Esophagus squamous epithelium (tissue), 5 donors: ENCODE results near the gene PREX1. TPM values are rescaled to one million over a fixed set of nuclear protein-coding genes. Genes with fewer than 3 reads are reported as not detected.

Source experiments
- DNase-seq: peaks from one replicate; lab custom pipeline; 2025; lab: John Stamatoyannopoulos, UW
- H3K27ac ChIP-seq, 4 donors: fragments of 200-600 bp; sonication (generic); one replicate each; pipeline ENCODE4 v1.5.1; 2016 to 2019; ENCODE audit warnings: mild to moderate bottlenecking in 1 of 4
- H3K27me3 ChIP-seq, 4 donors: fragments of 200-600 bp; sonication (generic); 1 replicate in 3 of 4; 2 replicates in 1 of 4; pipeline versions ENCODE4 v1.5.1 to v1.6.0; 2017 to 2021; ENCODE audit warnings: antibody characterized with exemption in 1 of 4
- H3K36me3 ChIP-seq, 3 donors: fragments of 200-600 bp; sonication (generic); one replicate each; pipeline ENCODE4 v1.5.1; 2016 to 2019
- H3K4me1 ChIP-seq, 3 donors: fragments of 200-600 bp; sonication (generic); one replicate each; pipeline ENCODE4 v1.5.1; 2017 to 2019
- H3K4me3 ChIP-seq, 4 donors: fragments of 200-600 bp; sonication (generic); 1 replicate in 3 of 4; 2 replicates in 1 of 4; pipeline ENCODE4 v1.5.1; 2016 to 2019; ENCODE audit warnings: mild to moderate bottlenecking in 2 of 4, moderate library complexity in 1 of 4
- H3K9me3 ChIP-seq, 3 donors: fragments of 200-600 bp; sonication (generic); one replicate each; pipeline ENCODE4 v1.5.1; 2016 to 2019
- CTCF ChIP-seq, 6 experiments: fragments of 450-650 bp in 4 of 6; fragments of 200-600 bp in 2 of 6; sonication (generic) in 2 of 6; IDR thresholded peaks; one replicate each; pipeline ENCODE4 v1.5.1; 2016 to 2019; ENCODE audit warnings: antibody characterized with exemption in 6 of 6, mild to moderate bottlenecking in 4 of 6, moderate library complexity in 4 of 6
- POLR2A ChIP-seq, 4 donors: fragments of 450-650 bp; IDR thresholded peaks; one replicate each; pipeline ENCODE4 v1.6.1; 2017; ENCODE audit warnings: antibody characterized with exemption in 4 of 4, mild to moderate bottlenecking in 4 of 4, moderate library complexity in 3 of 4
- WGBS, 2 donors: methylation state at CpG; one replicate each; pipeline ENCODE4 v1.1.5; 2018; 5-methylcytosine and 5-hydroxymethylcytosine counted together
- intact Hi-C: fragments of 100-400 bp; cut with DNase I; formaldehyde crosslinking; loops from one replicate; pipeline ENCODE4 v1.15.0; 2022
- total RNA-seq, 4 donors: library from RNA; depleted of rRNA; stranded (reverse); fragments of >200 nt; gene quantifications; one replicate each; pipeline ENCODE4 v1.1.0, GENCODE V29; 2016
- donor health status: DM: yes; HTN: yes; CAD: no.

PREX1 gene
- total RNA-seq, 4 donors from 2014 or later = 4.9 to 25.9 (median 8.9) TPM

DNA sequence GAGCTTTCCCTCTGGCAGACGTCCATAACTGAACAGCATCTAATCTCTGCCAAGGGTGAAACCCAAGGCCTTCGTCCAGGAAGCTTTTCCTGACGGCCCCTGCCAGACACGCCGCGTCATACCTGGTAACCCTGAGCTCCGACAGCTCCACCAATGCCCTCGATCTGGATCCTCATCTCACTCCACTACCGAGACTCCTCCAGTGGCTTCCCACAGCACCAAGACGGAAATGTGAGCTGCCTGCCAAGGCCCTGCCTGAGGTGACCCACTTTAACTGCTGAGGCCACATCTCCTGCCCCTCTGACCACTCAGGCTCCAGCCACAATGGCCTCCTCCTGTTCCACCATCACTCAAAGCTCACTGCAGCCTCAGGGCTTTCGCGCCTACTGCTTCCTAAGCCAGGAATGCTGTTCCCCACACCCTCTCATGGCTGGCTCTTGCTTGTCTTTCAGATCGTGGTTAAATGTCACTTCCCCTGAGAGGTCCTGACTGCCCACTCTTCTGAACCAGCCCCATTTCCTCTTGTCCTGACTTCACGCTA, 143.2 kb downstream of the PREX1 start:
- Histone ChIP-seq H3K9me3 (no peaks in the 10 kb centered on the region), H3K27me3 (peaks cover 0 to 9% (median 0%) of the 10 kb centered on the region in 4 donors), H3K4me3 (no peak overlapping the region), H3K27ac (no peak overlapping the region), H3K4me1 (peaks cover 17 to 63% (median 26%) of the 10 kb centered on the region in 3 donors), H3K36me3 (peaks cover 0 to 28% (median 0%) of the 10 kb centered on the region in 3 donors)
- no peak for TF ChIP-seq CTCF (IDR thresholded peaks at IDR 0.05)
- TF ChIP-seq POLR2A (IDR thresholded peaks at IDR 0.05) = no peak
- intact Hi-C loops = no loop called here
- WGBS, 2 donors = 73 to 82% methylated on average over 14 of the region's 14 CpGs
- DNase-seq = no peak

GRCh38 chr20:48683467-48684175, 144.2 kb downstream of the PREX1 start:
- TF ChIP-seq POLR2A (IDR thresholded peaks at IDR 0.05) = no peak
- no peak for TF ChIP-seq CTCF (IDR thresholded peaks at IDR 0.05)
- Histone ChIP-seq H3K36me3 (peaks cover 0 to 32% (median 0%) of the 10 kb centered on the region in 3 donors), H3K4me3 (no peak overlapping the region), H3K27me3 (peaks cover 0 to 9% (median 0%) of the 10 kb centered on the region in 4 donors), H3K27ac (peak overlapping the region in 1 of 4 donors; percentile 50), H3K4me1 (peaks cover 17 to 63% (median 26%) of the 10 kb centered on the region in 3 donors), H3K9me3 (no peaks in the 10 kb centered on the region)
- WGBS, 2 donors = 67 to 69% methylated on average over 1 to 12 of the region's 12 CpGs
- no peak for DNase-seq
- intact Hi-C loops = no loop called here

- Histone ChIP-seq H3K9me3 (no peaks in the 10 kb centered on the region), H3K36me3 (peaks cover 0 to 35% (median 0%) of the 10 kb centered on the region in 3 donors), H3K4me3 (peak overlapping the region in 1 of 4 donors; percentile 32), H3K27ac (peak overlapping the region in 3 of 4 donors; percentile 42 to 50 (median 49)), H3K4me1 (peaks cover 17 to 62% (median 26%) of the 10 kb centered on the region in 3 donors), H3K27me3 (peaks cover 0 to 9% (median 0%) of the 10 kb centered on the region in 4 donors)
- no peak for DNase-seq
- TF ChIP-seq POLR2A (IDR thresholded peaks at IDR 0.05) (no peak), CTCF (IDR thresholded peaks at IDR 0.05) (no peak)
- 0% methylated on average over 4 to 7 of the region's 18 CpGs for WGBS, 2 donors
- intact Hi-C loops = no loop called here
These were observed 145.1 kb downstream of the PREX1 start for GRCh38 chr20:48682529-48683363.

- peaks cover 0 to 9% (median 0%) of the 10 kb centered on the region in 4 donors for H3K27me3 ChIP-seq
- intact Hi-C loops = no loop called here
- peak overlapping the region in 3 of 4 donors; percentile 42 to 50 (median 49) for H3K27ac ChIP-seq
- peaks cover 0 to 38% (median 0%) of the 10 kb centered on the region in 3 donors for H3K36me3 ChIP-seq
- H3K4me3 ChIP-seq = no peak overlapping the region
- TF ChIP-seq CTCF (IDR thresholded peaks at IDR 0.05) (no peak), POLR2A (IDR thresholded peaks at IDR 0.05) (no peak)
- no peak for DNase-seq
- 59 to 63% methylated on average over 6 of the region's 6 CpGs for WGBS, 2 donors
- no peaks in the 10 kb centered on the region for H3K9me3 ChIP-seq
- peaks cover 17 to 54% (median 26%) of the 10 kb centered on the region in 3 donors for H3K4me1 ChIP-seq
These were observed 145.8 kb downstream of the PREX1 start for GRCh38 chr20:48681873-48682426.
